Daoy (cell line): ENCODE data around the gene SCRG1. TPM values are rescaled to one million over a fixed set of nuclear protein-coding genes. Genes with fewer than 3 reads are reported as not detected.
A peak's percentile ranks its signal among the peaks of the same experiment; 100 is the strongest.

Experiments
- DNase-seq: peaks from one replicate; pipeline ENCODE4 v3.0.0-alpha.2; 2015; ENCODE audit warnings: low read depth
- total RNA-seq: library from RNA; depleted of rRNA; stranded (reverse); fragments of >200 nt; shearing (Covaris generic); gene quantifications from 2 replicates; pipeline ENCODE4 v1.2.3, GENCODE V29; 2014; rRNA removed

Gene SCRG1
- total RNA-seq, 1 experiment from 2014 or later: not detected

DNA sequence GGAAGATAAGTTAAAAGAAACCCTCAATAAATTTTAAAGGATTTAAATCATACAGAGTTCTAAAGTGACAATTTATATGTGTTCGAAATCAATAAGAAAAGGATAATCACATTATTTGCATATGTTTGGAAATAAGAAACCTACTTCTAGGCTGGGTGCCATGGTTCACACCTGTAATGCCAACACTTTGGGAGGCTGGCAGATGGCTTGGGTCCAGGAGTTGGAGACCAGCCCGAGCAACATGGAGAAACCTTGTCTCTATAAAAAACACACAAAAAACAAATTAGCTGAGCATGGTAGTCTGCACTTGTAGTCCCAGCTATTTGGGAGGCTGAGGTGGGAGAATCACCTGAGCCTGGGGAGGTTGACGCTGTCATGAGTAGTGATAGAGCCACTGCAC lies 36.2 kb downstream of the SCRG1 start:
- DNase-seq: no peak

- no peak for DNase-seq
These were observed 38.2 kb downstream of the SCRG1 start for GRCh38 chr4:173360587-173361221.

DNA sequence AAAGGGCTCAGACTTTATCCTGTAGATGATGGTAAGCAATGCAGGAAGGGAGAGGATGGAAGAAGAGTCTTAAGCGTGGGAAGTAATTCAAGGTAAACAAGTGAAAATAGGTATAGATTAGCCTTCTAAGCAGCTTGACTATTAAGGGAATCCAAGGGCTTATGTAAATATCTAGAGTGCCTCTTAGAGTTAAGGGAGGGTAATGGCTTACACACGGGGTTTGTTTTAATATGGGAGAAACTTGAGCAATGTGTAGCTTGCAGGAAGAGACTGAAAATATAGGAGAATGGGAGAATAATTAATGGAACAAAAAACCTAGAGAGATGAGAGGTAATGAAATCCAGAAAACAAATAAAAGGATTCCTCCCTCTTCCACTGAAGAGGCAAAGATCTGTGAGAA lies 41.0 kb downstream of the SCRG1 start:
- DNase-seq: no peak

DNA sequence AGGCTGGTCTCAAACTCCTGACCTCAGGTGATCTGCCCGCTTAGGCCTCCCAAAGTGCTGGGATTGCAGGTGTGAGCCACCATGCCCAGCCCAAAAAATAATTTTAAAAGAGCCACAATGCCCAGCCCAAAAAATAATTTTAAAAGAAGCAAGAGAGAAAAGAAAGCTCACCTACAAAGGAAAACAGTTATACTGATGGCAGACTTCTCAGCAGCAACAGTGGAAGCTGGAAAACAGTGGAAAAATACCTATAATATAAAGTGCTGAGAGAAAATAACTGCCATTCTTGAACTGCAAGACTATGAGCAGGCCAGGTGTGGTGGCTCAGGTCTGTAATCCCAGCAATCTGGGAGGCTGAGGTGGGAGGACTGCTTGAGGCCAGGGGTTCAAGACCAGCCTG lies 51.4 kb downstream of the SCRG1 start:
- DNase-seq: no peak

- peak; percentile 36 for DNase-seq
These were observed 52.8 kb downstream of the SCRG1 start for GRCh38 chr4:173346074-173346473.

DNA sequence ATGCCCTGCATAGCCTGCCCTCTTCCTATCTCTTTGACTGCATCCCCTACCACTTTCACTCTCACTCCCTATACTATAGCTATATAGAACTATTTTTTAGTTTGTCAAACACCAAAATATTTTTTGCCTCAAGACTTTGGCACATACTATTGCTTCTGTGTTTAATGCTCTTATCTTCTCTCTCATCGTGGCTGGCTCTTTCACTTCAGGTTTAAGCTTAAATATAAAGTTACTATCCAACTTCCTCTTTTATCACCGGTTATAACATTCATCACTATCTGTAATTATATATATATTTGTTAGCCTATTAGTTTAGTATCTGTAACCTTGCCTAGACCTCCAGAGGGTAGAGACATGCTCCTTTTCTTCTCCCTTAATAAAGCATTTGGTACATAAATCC lies 53.3 kb downstream of the SCRG1 start:
- DNase-seq: no peak

DNA sequence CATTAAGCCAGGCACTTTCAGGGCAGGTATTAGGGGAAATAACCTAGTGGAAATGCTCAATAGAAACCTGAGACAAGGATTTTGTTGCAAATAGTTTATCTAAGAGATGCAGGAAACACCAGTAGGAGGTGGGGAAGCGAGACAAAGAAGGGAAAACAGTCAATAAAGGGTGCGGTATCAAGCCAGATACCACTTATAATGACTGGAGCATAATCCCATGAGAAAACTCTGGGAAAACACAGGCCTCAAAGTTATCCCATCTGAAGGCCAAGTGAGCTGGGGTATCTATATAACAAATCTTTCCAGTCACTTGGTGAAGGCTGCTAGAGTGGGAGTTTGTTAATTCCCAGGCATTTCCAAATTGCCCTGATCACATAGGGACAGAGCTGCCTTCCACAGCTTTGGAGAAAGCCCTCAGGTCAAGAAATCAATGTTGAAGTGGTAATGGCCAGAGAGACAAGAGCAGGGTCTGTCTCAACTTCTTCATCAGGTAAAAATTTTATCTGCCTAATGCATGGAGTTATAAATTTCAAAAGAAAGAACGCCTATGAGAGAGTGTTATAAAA lies 55.0 kb downstream of the SCRG1 start:
- DNase-seq: no peak

- DNase-seq: no peak
These were observed 61.5 kb downstream of the SCRG1 start for GRCh38 chr4:173337463-173337862.

DNA sequence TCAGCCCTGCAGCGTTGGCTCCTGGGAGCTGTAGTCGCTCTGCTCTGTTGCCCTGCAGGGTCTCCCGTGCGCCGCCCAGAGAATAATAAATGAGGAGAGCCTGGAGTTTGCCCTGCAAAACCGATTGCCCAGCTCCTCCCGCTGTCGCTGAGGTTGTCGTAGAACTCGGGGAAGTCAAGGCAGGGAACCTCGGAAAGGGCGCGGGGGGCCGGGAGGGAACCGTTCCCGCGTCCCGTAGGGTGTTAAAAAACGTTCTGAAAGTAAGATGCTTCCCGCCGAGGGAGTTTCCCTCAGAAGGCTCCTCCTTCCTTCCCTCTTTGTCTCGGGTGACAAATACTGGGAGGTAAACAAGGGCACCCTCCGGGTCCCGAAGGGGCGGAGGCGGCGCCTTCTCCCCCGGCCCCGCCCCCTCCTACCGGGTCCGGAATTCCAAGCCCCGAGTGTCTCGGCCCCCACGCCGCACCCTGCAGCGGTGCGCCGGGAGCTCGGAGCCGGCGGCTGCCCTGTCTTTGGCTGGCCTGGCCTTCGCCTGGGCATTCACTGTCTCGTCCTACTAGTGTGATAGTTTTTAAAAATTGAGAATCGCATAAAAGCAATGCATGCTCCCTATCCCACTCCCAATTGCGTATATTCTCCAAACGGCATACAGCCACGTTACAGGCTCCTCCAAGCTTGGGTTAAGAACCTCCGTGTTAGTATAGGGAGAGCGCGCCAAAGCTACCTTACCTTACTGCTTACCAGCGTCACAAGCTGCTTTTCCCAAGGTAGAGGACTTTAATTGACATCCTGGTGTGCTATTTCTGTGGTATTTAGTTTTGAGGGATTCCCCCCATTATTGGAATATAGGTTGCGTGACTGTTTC lies 63.8 kb downstream of the SCRG1 start:
- peak; percentile 83 for DNase-seq

Other genes with a start within 250 kb of the SCRG1 start
- gene GALNT7, start 230.3 kb downstream of the SCRG1 start, total RNA-seq: 21.3 and 21.9 TPM in 2 replicates
- 170 and 222 TPM in 2 replicates for gene HMGB2, start 64.8 kb downstream of the SCRG1 start, total RNA-seq
- 26.3 and 27.1 TPM in 2 replicates for gene SAP30, start 28.2 kb downstream of the SCRG1 start, total RNA-seq
- gene HAND2, start 131.1 kb upstream of the SCRG1 start, total RNA-seq: 2.2 and 2.5 TPM in 2 replicates